SK-N-SH (cell line): ENCODE measurements around the gene AFAP1. TPM values are rescaled to one million over a fixed set of nuclear protein-coding genes. Genes with fewer than 3 reads are reported as not detected.
A peak's percentile ranks its signal among the peaks of the same experiment; 100 is the strongest.

Experiments used
- CTCF ChIA-PET: fragments of 300-600, 350-600 bp; formaldehyde crosslinking; extraction: SDS; loops from one replicate; lab custom pipeline; 2021; lab: Yijun Ruan, JAX
- POLR2A ChIA-PET: fragments of 350-600 bp; sonication (Branson Sonifier 250); formaldehyde crosslinking; extraction: SDS; loops from one replicate; lab custom pipeline; 2020; ENCODE audit warnings: antibody characterized with exemption, inconsistent platforms; lab: Yijun Ruan, JAX
- DNase-seq: peaks from one replicate; pipeline ENCODE4 v3.0.0; 2012
- H2AFZ ChIP-seq: fragments of 200-600 bp; sonication (generic); 2 replicates; pipeline ENCODE4 v1.8.1; 2016; ENCODE audit warnings: antibody characterized with exemption, mild to moderate bottlenecking, low read depth
- H3F3A ChIP-seq: fragments of 200-600 bp; sonication (generic); replicated peaks from 2 replicates; pipeline ENCODE3; 2016; ENCODE audit warnings: antibody characterized with exemption, mild to moderate bottlenecking; ENCODE audit not compliant: insufficient read depth
- H3K27ac ChIP-seq, 2 experiments: fragments of 200-500 bp in 1 of 2; fragments of 200-600 bp in 1 of 2; sonication (Bioruptor generic) in 1 of 2; sonication (generic), shearing (Covaris generic) in 1 of 2; 2 replicates each; pipeline versions ENCODE4 v1.5.1 to v1.6.1; 2014 to 2016; ENCODE audit warnings: low read depth in 2 of 2, inconsistent platforms in 1 of 2, low read length in 1 of 2, mild to moderate bottlenecking in 1 of 2, mixed read lengths in 1 of 2
- H3K27me3 ChIP-seq: fragments of 200-600 bp; sonication (generic), shearing (Covaris generic); 2 replicates; pipeline ENCODE4 v1.6.1; 2016; ENCODE audit warnings: mixed run types; ENCODE audit not compliant: insufficient read depth
- H3K36me3 ChIP-seq, 2 experiments: fragments of 200-500 bp in 1 of 2; fragments of 200-600 bp in 1 of 2; sonication (Bioruptor generic) in 1 of 2; sonication (generic) in 1 of 2; replicated peaks in 1 of 2; 2 replicates each; pipeline versions ENCODE3 to v1.5.1; 2014 to 2016; ENCODE audit warnings: low read length in 1 of 2, mild to moderate bottlenecking in 1 of 2; ENCODE audit not compliant: insufficient read depth in 2 of 2, control insufficient read depth in 1 of 2
- H3K4me1 ChIP-seq, 2 experiments: fragments of 200-500 bp in 1 of 2; fragments of 200-600 bp in 1 of 2; sonication (Bioruptor generic) in 1 of 2; sonication (generic), shearing (Covaris generic) in 1 of 2; 2 replicates each; pipeline versions ENCODE4 v1.5.1 to v1.6.1; 2014 to 2016; ENCODE audit warnings: low read depth in 1 of 2, low read length in 1 of 2, mixed run types in 1 of 2; ENCODE audit not compliant: insufficient read depth in 2 of 2, control insufficient read depth in 1 of 2
- H3K4me2 ChIP-seq: fragments of 200-600 bp; sonication (generic), shearing (Covaris generic); 2 replicates; pipeline ENCODE4 v1.6.1; 2017; ENCODE audit warnings: mixed run types
- H3K4me3 ChIP-seq, 2 experiments: fragments of 200-500 bp in 1 of 2; fragments of 200-600 bp in 1 of 2; sonication (Bioruptor generic) in 1 of 2; sonication (generic), shearing (Covaris generic) in 1 of 2; 2 replicates each; pipeline versions ENCODE4 v1.5.1 to v1.8.1; 2014 to 2016; ENCODE audit warnings: low read depth in 2 of 2, inconsistent platforms in 1 of 2, low read length in 1 of 2, mild to moderate bottlenecking in 1 of 2, mixed read lengths in 1 of 2, moderate library complexity in 1 of 2
- H3K79me2 ChIP-seq: fragments of 200-600 bp; sonication (generic); 2 replicates; pipeline ENCODE4 v1.8.1; 2017; ENCODE audit warnings: mild to moderate bottlenecking; ENCODE audit not compliant: insufficient read depth
- H3K9ac ChIP-seq: fragments of 200-600 bp; sonication (generic); 2 replicates; pipeline ENCODE4 v1.6.1; 2017; ENCODE audit warnings: mixed run types
- H3K9me2 ChIP-seq: fragments of 200-600 bp; sonication (generic); 2 replicates; pipeline ENCODE4 v1.6.1; 2017; ENCODE audit warnings: mixed run types
- H3K9me3 ChIP-seq: fragments of 200-600 bp; sonication (generic); 2 replicates; pipeline ENCODE4 v1.6.1; 2017; ENCODE audit warnings: mixed run types, mild to moderate bottlenecking, moderate library complexity
- H4K20me1 ChIP-seq: fragments of 200-600 bp; sonication (generic); 2 replicates; pipeline ENCODE4 v1.6.1; 2017; ENCODE audit warnings: mild to moderate bottlenecking, mixed run types; ENCODE audit not compliant: insufficient read depth
- ELF1 ChIP-seq: IDR thresholded peaks from 2 replicates; pipeline ENCODE4 v1.4.0; 2012
- FOXJ3 ChIP-seq: sonication (generic); formaldehyde crosslinking; IDR thresholded peaks from 2 replicates; pipeline ENCODE4 v1.5.1; 2020; ENCODE audit warnings: mild to moderate bottlenecking, missing genetic modification reagents
- FOXM1 ChIP-seq: IDR thresholded peaks from 2 replicates; pipeline ENCODE4 v1.4.0; 2012; ENCODE audit warnings: low read depth, mild to moderate bottlenecking
- MAX ChIP-seq: IDR thresholded peaks from 2 replicates; pipeline ENCODE4 v1.4.0; 2012; ENCODE audit warnings: low read depth
- MXI1 ChIP-seq: IDR thresholded peaks from 2 replicates; pipeline ENCODE4 v1.6.1; 2012; ENCODE audit warnings: mild to moderate bottlenecking, low read depth, low read length, improper control_type of control experiment
- POLR2AphosphoS5 ChIP-seq: IDR thresholded peaks from 2 replicates; pipeline ENCODE4 v1.6.1; 2012; ENCODE audit warnings: low read depth, low read length
- RAD21 ChIP-seq: IDR thresholded peaks from 2 replicates; pipeline ENCODE4 v1.6.1; 2012; ENCODE audit warnings: mild to moderate bottlenecking, low read length
- RCOR1 ChIP-seq: fragments of 150-350 bp; IDR thresholded peaks from 2 replicates; pipeline ENCODE4 v1.6.1; 2017; ENCODE audit warnings: antibody characterized with exemption, low read length
- REST ChIP-seq: IDR thresholded peaks from 2 replicates; pipeline ENCODE4 v1.6.1; 2012; ENCODE audit warnings: mild to moderate bottlenecking, low read depth, low read length, moderate library complexity
- RXRA ChIP-seq: IDR thresholded peaks from 2 replicates; pipeline ENCODE4 v1.4.0; 2012; ENCODE audit warnings: low read depth, mild to moderate bottlenecking, borderline replicate concordance
- SIN3A ChIP-seq: IDR thresholded peaks from 2 replicates; pipeline ENCODE4 v1.6.1; 2012; ENCODE audit warnings: low read depth, mild to moderate bottlenecking, low read length, moderate library complexity, borderline replicate concordance
- SMC3 ChIP-seq: IDR thresholded peaks from 2 replicates; pipeline ENCODE4 v1.6.1; 2012; ENCODE audit warnings: low read depth, low read length, improper control_type of control experiment
- ZBTB33 ChIP-seq: IDR thresholded peaks from 2 replicates; pipeline ENCODE4 v1.4.0; 2012; ENCODE audit warnings: low read depth, borderline replicate concordance
- WGBS: methylation state at CpG from one replicate; pipeline ENCODE4 v1.1.6; 2017; ENCODE audit warnings: low lambda C conversion rate; 5-methylcytosine and 5-hydroxymethylcytosine counted together
- polyA plus RNA-seq, 3 experiments: library from polyadenylated mRNA; depleted of rRNA; stranded (reverse); fragments of >200 nt; gene quantifications; 2 replicates each; pipeline ENCODE4 v1.2.3, GENCODE V29; 2012
- TF ChIP-seq, protein P1 (sequence below): fragments of 150-350 bp; IDR thresholded peaks from 2 replicates; pipeline ENCODE4 v1.6.1; 2016; ENCODE audit warnings: mild to moderate bottlenecking, low read depth, low read length
- TF ChIP-seq, protein P2 (sequence below): IDR thresholded peaks from 2 replicates; pipeline ENCODE4 v1.4.0; 2012; ENCODE audit warnings: low read depth, borderline replicate concordance
- TF ChIP-seq, protein P3 (sequence below): fragments of 200-600 bp; sonication (generic); IDR thresholded peaks from 2 replicates; pipeline ENCODE4 v1.6.1; 2017; ENCODE audit warnings: antibody characterized with exemption, mild to moderate bottlenecking, moderate library complexity

The AFAP1 gene
- polyA plus RNA-seq, 1 of the 3 experiments (the other 2 are of a cell fraction): 67.9 TPM

- TF ChIP-seq ZBTB33 (no peak), FOXM1 (no peak), SIN3A (no peak), ELF1 (no peak), MXI1 (no peak)
- TF ChIP-seq, protein P1, sequence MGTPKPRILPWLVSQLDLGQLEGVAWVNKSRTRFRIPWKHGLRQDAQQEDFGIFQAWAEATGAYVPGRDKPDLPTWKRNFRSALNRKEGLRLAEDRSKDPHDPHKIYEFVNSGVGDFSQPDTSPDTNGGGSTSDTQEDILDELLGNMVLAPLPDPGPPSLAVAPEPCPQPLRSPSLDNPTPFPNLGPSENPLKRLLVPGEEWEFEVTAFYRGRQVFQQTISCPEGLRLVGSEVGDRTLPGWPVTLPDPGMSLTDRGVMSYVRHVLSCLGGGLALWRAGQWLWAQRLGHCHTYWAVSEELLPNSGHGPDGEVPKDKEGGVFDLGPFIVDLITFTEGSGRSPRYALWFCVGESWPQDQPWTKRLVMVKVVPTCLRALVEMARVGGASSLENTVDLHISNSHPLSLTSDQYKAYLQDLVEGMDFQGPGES: no peak
Measured at GRCh38 chr4:7988437-7988836, 48.8 kb upstream of the AFAP1 start (continued).

DNA sequence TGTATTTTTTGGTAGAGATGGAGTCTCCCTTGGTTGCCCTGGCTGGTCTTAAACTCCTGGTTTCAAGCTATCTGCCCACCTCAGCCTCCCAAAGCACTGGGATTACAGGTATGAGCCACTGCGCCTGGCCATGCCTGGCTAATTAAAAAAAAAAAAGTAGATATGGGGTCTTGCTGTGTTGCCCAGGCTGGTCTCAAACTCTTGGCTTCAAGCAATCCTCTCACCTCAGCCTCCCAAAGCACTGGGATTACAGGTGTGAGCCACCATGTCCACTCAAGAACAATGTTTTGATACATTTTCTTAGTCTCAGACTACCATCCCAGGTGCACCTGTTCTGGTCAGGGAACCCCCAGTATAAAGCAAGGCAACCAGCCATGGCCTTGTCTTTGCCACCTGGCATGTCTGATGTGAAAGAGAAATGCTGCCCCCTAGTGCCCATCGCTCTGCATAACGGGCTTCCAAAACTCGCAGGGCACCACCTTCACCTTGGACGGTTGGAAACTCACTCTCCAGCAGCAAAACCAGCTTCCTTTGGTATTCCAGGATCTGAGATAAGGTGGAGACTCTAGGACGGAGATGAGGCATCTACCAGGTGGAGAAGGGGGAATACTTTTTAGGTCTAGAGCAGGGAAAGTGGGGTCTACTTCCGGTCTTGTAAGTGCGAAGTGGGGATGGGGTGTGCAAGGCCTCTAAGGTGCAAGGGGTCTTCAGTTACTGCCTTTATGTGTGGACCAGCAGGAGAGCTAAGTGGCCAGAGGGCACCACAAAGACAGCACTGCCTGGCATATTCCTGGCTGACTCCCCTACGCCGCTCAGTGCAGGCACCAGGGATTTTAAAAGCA lies 47.7 kb upstream of the AFAP1 start:
- Histone ChIP-seq H3K27me3 (no peaks in the 10 kb centered on the region), H3K27ac (no peak overlapping the region), H3K4me1 (no peaks in the 10 kb centered on the region; a peak in 1 of 4 replicates), H3K9me3 (no peaks in the 10 kb centered on the region), H3K4me2 (no peak overlapping the region), H4K20me1 (no peaks in the 10 kb centered on the region), H3K9me2 (no peaks in the 10 kb centered on the region), H3K9ac (no peak overlapping the region), H3K36me3 (no peaks in the 10 kb centered on the region), H3K79me2 (peaks cover 4% of the 10 kb centered on the region; the same call in 1 of the 2 replicates), H2AFZ (no peak overlapping the region), H3F3A (peaks cover 4% of the 10 kb centered on the region), H3K4me3 (no peak overlapping the region; a peak in 1 of 4 replicates)
- TF ChIP-seq RXRA: no peak
- TF ChIP-seq, protein P2, sequence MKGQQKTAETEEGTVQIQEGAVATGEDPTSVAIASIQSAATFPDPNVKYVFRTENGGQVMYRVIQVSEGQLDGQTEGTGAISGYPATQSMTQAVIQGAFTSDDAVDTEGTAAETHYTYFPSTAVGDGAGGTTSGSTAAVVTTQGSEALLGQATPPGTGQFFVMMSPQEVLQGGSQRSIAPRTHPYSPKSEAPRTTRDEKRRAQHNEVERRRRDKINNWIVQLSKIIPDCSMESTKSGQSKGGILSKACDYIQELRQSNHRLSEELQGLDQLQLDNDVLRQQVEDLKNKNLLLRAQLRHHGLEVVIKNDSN: no peak
- TF ChIP-seq, protein P3, sequence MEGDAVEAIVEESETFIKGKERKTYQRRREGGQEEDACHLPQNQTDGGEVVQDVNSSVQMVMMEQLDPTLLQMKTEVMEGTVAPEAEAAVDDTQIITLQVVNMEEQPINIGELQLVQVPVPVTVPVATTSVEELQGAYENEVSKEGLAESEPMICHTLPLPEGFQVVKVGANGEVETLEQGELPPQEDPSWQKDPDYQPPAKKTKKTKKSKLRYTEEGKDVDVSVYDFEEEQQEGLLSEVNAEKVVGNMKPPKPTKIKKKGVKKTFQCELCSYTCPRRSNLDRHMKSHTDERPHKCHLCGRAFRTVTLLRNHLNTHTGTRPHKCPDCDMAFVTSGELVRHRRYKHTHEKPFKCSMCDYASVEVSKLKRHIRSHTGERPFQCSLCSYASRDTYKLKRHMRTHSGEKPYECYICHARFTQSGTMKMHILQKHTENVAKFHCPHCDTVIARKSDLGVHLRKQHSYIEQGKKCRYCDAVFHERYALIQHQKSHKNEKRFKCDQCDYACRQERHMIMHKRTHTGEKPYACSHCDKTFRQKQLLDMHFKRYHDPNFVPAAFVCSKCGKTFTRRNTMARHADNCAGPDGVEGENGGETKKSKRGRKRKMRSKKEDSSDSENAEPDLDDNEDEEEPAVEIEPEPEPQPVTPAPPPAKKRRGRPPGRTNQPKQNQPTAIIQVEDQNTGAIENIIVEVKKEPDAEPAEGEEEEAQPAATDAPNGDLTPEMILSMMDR: peak; percentile 88
- TF ChIP-seq RCOR1: 0 out of 2 replicates have a peak, but pooled peaks have one; percentile 9
- no peak for TF ChIP-seq MXI1
- TF ChIP-seq FOXJ3 (CRISPR knock-in tag): no peak
- TF ChIP-seq POLR2AphosphoS5: no peak
- 0 out of 2 replicates have a peak, but pooled peaks have one; percentile 4 for TF ChIP-seq REST
- no peak for TF ChIP-seq MAX
- TF ChIP-seq RAD21: peak; percentile 96
- peak; percentile 91 for TF ChIP-seq SMC3
- CTCF ChIA-PET: interaction anchor here (0.7 to 11.0 kb wide), 52 partner anchors 8 to 887 kb away, joined by 3 to 209 read pairs (median 4); partner anchors contain the start of gene AFAP1
- WGBS: 48% methylated on average over 10 of the region's 10 CpGs
- peak; percentile 86 for DNase-seq
- POLR2A ChIA-PET: no interaction called here
